Mammary epithelial cell (primary cell): ENCODE data around the gene TRIM37.

ENCODE experiments used
- CTCF ChIP-seq, 2 donors: IDR thresholded peaks in 1 of 2; conservative IDR thresholded peaks in 1 of 2; 2 replicates each; pipeline ENCODE4 v1.5.1; 2011 to 2012; ENCODE audit warnings: inconsistent platforms in 2 of 2, low read length in 2 of 2, mild to moderate bottlenecking in 2 of 2, control low read depth in 1 of 2, low read depth in 1 of 2; ENCODE audit not compliant: insufficient read depth in 1 of 2; ENCODE audit errors: extremely low read depth in 1 of 2
- EZH2 ChIP-seq: IDR thresholded peaks from 2 replicates; pipeline ENCODE4 v1.6.1; 2012; ENCODE audit warnings: low read length, inconsistent platforms, borderline replicate concordance

- TF ChIP-seq CTCF (conservative IDR thresholded peaks at IDR 0.05 in 1 of 2, IDR thresholded peaks at IDR 0.05 in 1 of 2; ENCODE audit: extremely low read depth in 1 of 2, insufficient read depth in 1 of 2, low read depth in 1 of 2, low read length in 2 of 2) (no peak), EZH2 (no peak)
Measured at GRCh38 chr17:59111539-59111938, 4.9 kb upstream of the TRIM37 start.
